Measurements from ENCODE around the gene RNU6-7. TPM values are rescaled to one million over a fixed set of nuclear protein-coding genes. Genes with fewer than 3 reads are reported as not detected.

Gene RNU6-7
- total and polyA plus RNA-seq, 2 of the 13 experiments (the other 11 are each of a cell fraction or from before 2014, with no cell fraction given) = under 0.01 TPM; not detected in 1

GRCh38 chr14:32200368-32201192 is 1.3 kb upstream of the RNU6-7 start (continued):
- no peak for TF ChIP-seq RAD21 (CRISPR knock-in tag; IDR thresholded peaks at IDR 0.05)
- 0 out of 2 replicates have a peak, but pooled peaks have one; percentile 54 for TF ChIP-seq ZBTB21 (CRISPR knock-in tag; IDR thresholded peaks at IDR 0.05)
- TF ChIP-seq ZNF605 (CRISPR knock-in tag; IDR thresholded peaks at IDR 0.05) = no peak
- TF ChIP-seq USF2 (IDR thresholded peaks at IDR 0.05; ENCODE audit: low read depth, low read length) = no peak
- TF ChIP-seq USF2 (CRISPR knock-in tag; IDR thresholded peaks at IDR 0.05; ENCODE audit: borderline replicate concordance) = 0 out of 2 replicates have a peak, but pooled peaks have one; percentile 33
- TF ChIP-seq ZNF430 (CRISPR knock-in tag; IDR thresholded peaks at IDR 0.05) = no peak
- no peak for TF ChIP-seq TEAD2 (CRISPR knock-in tag; IDR thresholded peaks at IDR 0.05)
- no peak for TF ChIP-seq MED13 (CRISPR knock-in tag; IDR thresholded peaks at IDR 0.05)
- no peak for TF ChIP-seq MXI1 (IDR thresholded peaks at IDR 0.05; ENCODE audit: borderline replicate concordance, low read depth, low read length)
- TF ChIP-seq KLF15 (CRISPR knock-in tag; IDR thresholded peaks at IDR 0.05; ENCODE audit: borderline replicate concordance) = no peak
- no peak for TF ChIP-seq SALL2 (CRISPR knock-in tag; IDR thresholded peaks at IDR 0.05)
- TF ChIP-seq ZZZ3 (CRISPR knock-in tag; IDR thresholded peaks at IDR 0.05; ENCODE audit: borderline replicate concordance) = no peak
- TF ChIP-seq E2F5 (CRISPR knock-in tag; conservative IDR thresholded peaks at IDR 0.05) = no peak
- TF ChIP-seq RFX1 (IDR thresholded peaks at IDR 0.05) = no peak
- TF ChIP-seq HIVEP1 (CRISPR knock-in tag; IDR thresholded peaks at IDR 0.05) = no peak
- TF ChIP-seq AHDC1 (CRISPR knock-in tag; IDR thresholded peaks at IDR 0.05; ENCODE audit: borderline replicate concordance) = no peak
- TF ChIP-seq FOXK1 (CRISPR knock-in tag; IDR thresholded peaks at IDR 0.05; ENCODE audit: borderline replicate concordance, low read depth) = no peak
- no peak; the same call in 1 of the 2 replicates for TF ChIP-seq ZNF30 (CRISPR knock-in tag; IDR thresholded peaks at IDR 0.05)
- no peak for TF ChIP-seq ISX (CRISPR knock-in tag; conservative IDR thresholded peaks at IDR 0.05)
- TF ChIP-seq ATF7-NPFF (CRISPR knock-in tag; IDR thresholded peaks at IDR 0.05; ENCODE audit: low read depth) = no peak
- TF ChIP-seq E2F1 (CRISPR knock-in tag; IDR thresholded peaks at IDR 0.05) = 0 out of 2 replicates have a peak, but pooled peaks have one; percentile 18
